GM12891 (cell line): Measurements from ENCODE around the gene LRP1B.

Experiments used
- PAX5 ChIP-seq: IDR thresholded peaks from 2 replicates; pipeline ENCODE4 v1.6.1; 2011; ENCODE audit warnings: low read length, moderate library complexity, mild to moderate bottlenecking; ENCODE audit not compliant: insufficient read depth, severe bottlenecking
- POLR2A ChIP-seq: IDR thresholded peaks from 2 replicates; pipeline ENCODE4 v1.6.1; 2011; ENCODE audit warnings: low read depth, low read length, control low read depth
- POLR2AphosphoS5 ChIP-seq: IDR thresholded peaks from 2 replicates; pipeline ENCODE4 v1.6.1; 2011; ENCODE audit warnings: low read depth, low read length, control low read depth
- POU2F2 ChIP-seq: IDR thresholded peaks from 2 replicates; pipeline ENCODE4 v1.6.1; 2011; ENCODE audit warnings: low read depth, mild to moderate bottlenecking, control low read depth, low read length, moderate library complexity
- TAF1 ChIP-seq: IDR thresholded peaks from 2 replicates; pipeline ENCODE4 v1.6.1; 2011; ENCODE audit warnings: low read depth, low read length, control low read depth

GRCh38 chr2:141496810-141497209, 634.0 kb downstream of the LRP1B start:
- no peak for TF ChIP-seq POLR2AphosphoS5
- TF ChIP-seq POLR2A: no peak
- TF ChIP-seq PAX5: no peak
- no peak for TF ChIP-seq POU2F2
- TF ChIP-seq TAF1: no peak
